Peyer's patch (tissue), 4 donors: Measurements from ENCODE around the gene TMLHE. TPM values are rescaled to one million over a fixed set of nuclear protein-coding genes. Genes with fewer than 3 reads are reported as not detected.

Experiments used
- DNase-seq, 3 donors: peaks; one replicate each; pipeline ENCODE4 v3.0.0-alpha.2; 2017 to 2019
- H3K27ac ChIP-seq, 4 donors: fragments of 200-600 bp; sonication (generic); one replicate each; pipeline ENCODE4 v1.5.1; 2016 to 2019
- H3K27me3 ChIP-seq, 2 donors: fragments of 200-600 bp; sonication (generic); one replicate each; pipeline ENCODE4 v1.5.1; 2019
- H3K36me3 ChIP-seq, 3 donors: fragments of 200-600 bp; sonication (generic); one replicate each; pipeline ENCODE4 v1.5.1; 2016 to 2019
- H3K4me1 ChIP-seq, 4 donors: fragments of 200-600 bp; sonication (generic); one replicate each; pipeline ENCODE4 v1.5.1; 2016 to 2019
- H3K4me3 ChIP-seq, 4 donors: fragments of 200-600 bp; sonication (generic); 1 replicate in 3 of 4; 2 replicates in 1 of 4; pipeline ENCODE4 v1.5.1; 2016 to 2019; ENCODE audit warnings: mild to moderate bottlenecking in 1 of 4
- H3K9me3 ChIP-seq, 4 donors: fragments of 200-600 bp; sonication (generic); one replicate each; pipeline ENCODE4 v1.5.1; 2016 to 2019; ENCODE audit warnings: mild to moderate bottlenecking in 1 of 4
- CTCF ChIP-seq, 6 experiments: fragments of 450-650 bp in 4 of 6; fragments of 200-600 bp in 2 of 6; sonication (generic) in 1 of 6; IDR thresholded peaks; one replicate each; pipeline ENCODE4 v1.5.1; 2017 to 2019; ENCODE audit warnings: antibody characterized with exemption in 6 of 6, mild to moderate bottlenecking in 3 of 6, moderate library complexity in 1 of 6
- POLR2A ChIP-seq, 2 donors: fragments of 450-650 bp; IDR thresholded peaks; one replicate each; pipeline ENCODE4 v1.5.1; 2017; ENCODE audit warnings: antibody characterized with exemption in 2 of 2, mild to moderate bottlenecking in 2 of 2, moderate library complexity in 2 of 2
- small RNA-seq, 2 donors: library from RNA; depleted of rRNA; stranded (forward); fragments of <200 nt; gene quantifications; one replicate each; pipeline ENCODE3, GENCODE V24; 2016
- total RNA-seq, 4 donors: library from RNA; depleted of rRNA; stranded (reverse); fragments of >200 nt; gene quantifications; one replicate each; pipeline ENCODE4 v1.1.0, GENCODE V29; 2016

The TMLHE gene
- total RNA-seq, 4 donors from 2014 or later: 12.4 to 31.1 (median 18.5) TPM

- no peaks in the 10 kb centered on the region for H3K36me3 ChIP-seq
- H3K27me3 ChIP-seq: no peaks in the 10 kb centered on the region
- no peaks in the 10 kb centered on the region for H3K4me1 ChIP-seq
- DNase-seq: no peak
- no peak overlapping the region for H3K27ac ChIP-seq
- peaks cover 0 to 11% (median 0%) of the 10 kb centered on the region in 4 donors for H3K9me3 ChIP-seq
- no peak overlapping the region for H3K4me3 ChIP-seq
- TF ChIP-seq CTCF (IDR thresholded peaks at IDR 0.05) (no peak), POLR2A (IDR thresholded peaks at IDR 0.05) (no peak)
Observed at GRCh38 chrX:155441097-155441496, 171.7 kb downstream of the TMLHE start.

Small RNA genes within 50 kb of the gene (small RNA-seq; reads per million reads assigned to genes)
- gene MIR1184-3: 0 reads per million in 2 donors

Other genes with a start within 250 kb of the TMLHE start
- 10 to 100 TPM in 2 of 4 donors, 1 to 10 TPM in 1, not detected in 1; 1.2 to 29.8 (median 13.0) TPM for gene F8A2, start 230.9 kb downstream of the TMLHE start, total RNA-seq
- gene F8A3, start 154.3 kb downstream of the TMLHE start, total RNA-seq: 10 to 100 TPM in 3 of 4 donors, 1 to 10 TPM in 1; 9.9 to 26.5 (median 15.4) TPM
- gene SPRY3, start 366 bp downstream of the TMLHE start, total RNA-seq: 1 to 10 TPM in 3 of 4 donors, not detected in 1; 2.1 to 4.1 (median 2.4) TPM